NCI-H2227 (cell line): ENCODE results near the gene UNC5A.

Source experiments
- DNase-seq: peaks from one replicate; lab custom pipeline; 2025; ENCODE audit not compliant: unreplicated experiment; lab: John Stamatoyannopoulos, UW

The UNC5A gene

GRCh38 chr5:176916337-176916736 is 106.0 kb downstream of the UNC5A start:
- no peak for DNase-seq

GRCh38 chr5:176918613-176919012 is 108.3 kb downstream of the UNC5A start:
- DNase-seq: no peak

- no peak for DNase-seq
Measured at GRCh38 chr5:176921714-176922113, 111.4 kb downstream of the UNC5A start.

GRCh38 chr5:176922817-176923216 is 112.5 kb downstream of the UNC5A start:
- no peak for DNase-seq

- no peak for DNase-seq
Measured at GRCh38 chr5:176927562-176927961, 117.2 kb downstream of the UNC5A start.

- no peak for DNase-seq
Measured at GRCh38 chr5:176929654-176930053, 119.3 kb downstream of the UNC5A start.
